Measurements from ENCODE around the gene NPAS3.

Gene NPAS3

GRCh38 chr14:33315721-33316120 lies 377.0 kb downstream of the NPAS3 start:
- Mint-ChIP-seq H3K36me3 (no peaks in the 10 kb centered on the region), H3K4me3 (no peak overlapping the region), H3K9me3 (no peaks in the 10 kb centered on the region), H3K27ac (no peak overlapping the region), H3K4me1 (no peaks in the 10 kb centered on the region), H3K27me3 (no peaks in the 10 kb centered on the region)
- DNase-seq = no peak
- ATAC-seq (replicated peaks) = no peak

DNA sequence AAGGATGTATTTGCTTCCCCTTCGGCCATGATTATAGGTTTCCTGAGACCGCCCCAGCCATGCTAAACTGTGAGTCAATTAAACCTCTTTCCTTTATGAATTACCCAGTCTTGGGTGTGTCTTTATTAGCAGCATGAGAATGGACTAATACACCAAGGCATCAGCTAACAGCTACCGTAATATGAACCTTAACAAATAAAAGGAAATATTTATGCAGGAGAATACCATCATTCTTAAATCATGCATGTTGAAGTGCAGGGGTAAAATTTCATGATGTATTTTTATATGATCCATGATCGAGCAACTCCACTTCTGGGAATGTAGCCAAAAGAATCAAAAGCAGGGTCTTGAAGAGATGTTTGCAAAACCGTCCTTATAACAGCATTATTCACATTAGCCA lies 379.0 kb downstream of the NPAS3 start:
- Mint-ChIP-seq H3K9me3 (no peaks in the 10 kb centered on the region), H3K36me3 (no peaks in the 10 kb centered on the region), H3K27ac (no peak overlapping the region), H3K4me1 (no peaks in the 10 kb centered on the region), H3K27me3 (no peaks in the 10 kb centered on the region), H3K4me3 (no peak overlapping the region)
- DNase-seq (no peak), ATAC-seq (replicated peaks) (no peak)

GRCh38 chr14:33323979-33324378 lies 385.3 kb downstream of the NPAS3 start:
- ATAC-seq (replicated peaks) (no peak), DNase-seq (no peak)
- H3K36me3 Mint-ChIP-seq = no peaks in the 10 kb centered on the region
- no peaks in the 10 kb centered on the region for H3K9me3 Mint-ChIP-seq
- no peaks in the 10 kb centered on the region for H3K27me3 Mint-ChIP-seq
- H3K4me1 Mint-ChIP-seq = no peaks in the 10 kb centered on the region
- no peak overlapping the region for H3K4me3 Mint-ChIP-seq
- no peak overlapping the region for H3K27ac Mint-ChIP-seq

DNA sequence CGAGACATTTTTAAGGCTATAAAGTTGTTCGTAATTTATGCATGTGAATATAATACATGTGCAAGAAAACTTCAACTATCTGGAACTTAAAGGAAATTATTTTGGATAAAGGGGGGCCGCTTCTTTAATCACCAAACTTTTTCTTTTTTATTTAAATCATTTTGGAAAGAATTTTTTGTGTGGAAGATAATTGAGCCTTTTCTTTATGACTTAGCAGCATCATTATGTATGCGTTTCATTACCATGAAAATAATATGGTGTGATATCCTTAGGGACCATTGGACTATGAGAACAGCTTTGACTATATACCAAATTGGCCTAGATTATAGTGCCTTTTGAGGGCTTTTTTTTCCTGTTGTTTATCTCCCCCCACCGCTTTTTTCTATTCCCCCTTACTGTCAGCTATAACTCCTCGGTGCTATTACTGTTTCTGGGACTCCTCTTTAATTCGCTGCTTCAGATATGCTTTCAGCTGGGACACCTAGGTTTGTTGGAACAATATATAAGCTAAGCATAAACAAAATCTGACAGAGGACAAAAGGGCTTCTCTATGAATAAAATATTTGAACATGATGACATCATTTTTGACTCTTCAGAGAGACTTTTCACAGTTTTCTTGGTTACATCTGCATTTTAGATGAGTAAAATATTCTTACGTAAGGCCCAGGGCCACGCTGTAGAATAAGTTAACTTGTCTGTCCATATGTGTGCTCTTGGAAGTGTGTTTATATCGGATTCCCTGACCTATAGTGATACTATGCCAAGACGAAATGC lies 392.7 kb downstream of the NPAS3 start:
- no peaks in the 10 kb centered on the region for H3K27me3 Mint-ChIP-seq
- H3K36me3 Mint-ChIP-seq = no peaks in the 10 kb centered on the region
- peaks cover 1 to 4% of the 10 kb centered on the region in 2 donors for H3K9me3 Mint-ChIP-seq
- no peak overlapping the region for H3K27ac Mint-ChIP-seq
- H3K4me1 Mint-ChIP-seq = no peaks in the 10 kb centered on the region
- ATAC-seq (replicated peaks) (no peak), DNase-seq (no peak)
- H3K4me3 Mint-ChIP-seq = no peak overlapping the region

DNA sequence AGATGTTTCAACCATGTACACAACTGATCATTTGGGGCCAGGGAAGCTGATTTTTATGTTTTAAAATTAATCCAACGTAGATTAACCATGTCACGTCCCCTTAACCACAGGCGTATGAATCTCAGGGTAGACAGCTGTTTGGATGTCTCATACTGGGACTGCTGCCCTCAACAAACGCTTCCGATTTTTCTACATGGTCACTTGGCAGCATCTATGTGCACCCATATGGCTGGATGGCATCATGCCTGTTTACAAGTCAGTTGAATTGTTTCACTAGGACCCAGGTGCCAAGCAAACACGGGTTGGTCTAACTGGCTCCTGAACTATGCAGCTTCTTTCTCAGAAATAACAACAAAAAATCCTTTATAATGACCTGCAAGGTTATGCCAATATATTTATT lies 393.8 kb downstream of the NPAS3 start:
- no peak for ATAC-seq (replicated peaks)
- DNase-seq = no peak
- no peaks in the 10 kb centered on the region for H3K4me1 Mint-ChIP-seq
- H3K27me3 Mint-ChIP-seq = no peaks in the 10 kb centered on the region
- peaks cover 6 to 10% of the 10 kb centered on the region in 2 donors for H3K9me3 Mint-ChIP-seq
- no peak overlapping the region for H3K4me3 Mint-ChIP-seq
- no peaks in the 10 kb centered on the region for H3K36me3 Mint-ChIP-seq
- no peak overlapping the region for H3K27ac Mint-ChIP-seq

- Mint-ChIP-seq H3K4me3 (no peak overlapping the region), H3K36me3 (no peaks in the 10 kb centered on the region), H3K27ac (no peak overlapping the region), H3K4me1 (no peaks in the 10 kb centered on the region), H3K9me3 (peaks cover 6 to 10% of the 10 kb centered on the region in 2 donors), H3K27me3 (no peaks in the 10 kb centered on the region)
- DNase-seq (no peak), ATAC-seq (replicated peaks) (no peak)
These were observed 396.7 kb downstream of the NPAS3 start for GRCh38 chr14:33335366-33335765.

- DNase-seq = no peak
- Mint-ChIP-seq H3K9me3 (no peaks in the 10 kb centered on the region), H3K36me3 (no peaks in the 10 kb centered on the region), H3K27ac (no peak overlapping the region), H3K4me3 (no peak overlapping the region), H3K27me3 (no peaks in the 10 kb centered on the region), H3K4me1 (no peaks in the 10 kb centered on the region)
- no peak for ATAC-seq (replicated peaks)
These were observed 403.8 kb downstream of the NPAS3 start for GRCh38 chr14:33342299-33342974.

GRCh38 chr14:33343016-33343415 lies 404.3 kb downstream of the NPAS3 start:
- ATAC-seq (replicated peaks) = no peak

DNA sequence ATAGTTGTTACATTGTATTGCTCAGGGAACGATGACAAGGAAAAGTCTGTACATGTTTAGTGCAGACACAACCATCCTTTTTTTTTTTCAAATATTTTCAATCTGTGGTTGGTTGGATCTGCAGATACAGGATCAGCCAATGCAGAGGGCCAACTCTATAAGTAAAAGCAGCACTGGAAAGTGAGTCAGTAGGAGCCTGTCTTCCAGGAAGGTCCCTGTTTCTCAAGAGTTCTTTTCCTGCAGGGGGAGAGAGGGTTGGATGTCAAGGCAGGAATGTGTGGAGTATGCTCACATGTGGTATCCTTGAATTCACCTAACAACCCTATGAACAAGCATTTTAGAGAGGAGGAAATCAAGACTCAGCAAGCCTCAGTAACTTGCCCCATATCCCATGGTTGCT lies 409.1 kb downstream of the NPAS3 start:
- Mint-ChIP-seq H3K4me3 (no peak overlapping the region), H3K9me3 (no peaks in the 10 kb centered on the region), H3K27me3 (no peaks in the 10 kb centered on the region), H3K36me3 (no peaks in the 10 kb centered on the region), H3K27ac (no peak overlapping the region), H3K4me1 (no peaks in the 10 kb centered on the region)
- ATAC-seq (replicated peaks) (no peak), DNase-seq (no peak)

More at GRCh38 chr14:33343016-33343415, 404.3 kb downstream of the NPAS3 start:
- H3K36me3 Mint-ChIP-seq = no peaks in the 10 kb centered on the region
- no peaks in the 10 kb centered on the region for H3K9me3 Mint-ChIP-seq
- H3K27ac Mint-ChIP-seq = no peak overlapping the region
- no peaks in the 10 kb centered on the region for H3K27me3 Mint-ChIP-seq
- no peaks in the 10 kb centered on the region for H3K4me1 Mint-ChIP-seq
- DNase-seq = no peak
- no peak overlapping the region for H3K4me3 Mint-ChIP-seq

DNA sequence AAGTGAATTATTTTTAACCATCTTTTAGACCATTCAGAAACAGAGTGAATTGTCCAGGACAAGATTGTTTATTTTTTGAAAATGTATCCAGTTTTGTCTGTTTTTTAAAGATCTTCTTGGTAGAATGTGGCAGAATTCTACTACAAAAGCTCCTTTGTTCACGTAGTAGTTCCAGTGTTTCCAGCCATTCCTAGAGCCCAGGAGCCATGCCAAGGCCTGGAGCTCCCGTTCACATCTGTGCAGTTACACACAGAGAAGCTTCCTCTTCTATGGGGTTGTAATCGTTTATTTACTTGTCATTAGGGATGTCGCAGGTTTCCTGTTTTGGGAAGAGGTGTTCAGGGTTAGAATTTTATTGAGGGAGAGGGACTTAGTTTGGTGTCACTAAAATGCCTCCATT lies 409.8 kb downstream of the NPAS3 start:
- no peaks in the 10 kb centered on the region for H3K4me1 Mint-ChIP-seq
- H3K36me3 Mint-ChIP-seq = no peaks in the 10 kb centered on the region
- no peaks in the 10 kb centered on the region for H3K9me3 Mint-ChIP-seq
- H3K4me3 Mint-ChIP-seq = no peak overlapping the region
- no peak overlapping the region for H3K27ac Mint-ChIP-seq
- no peaks in the 10 kb centered on the region for H3K27me3 Mint-ChIP-seq
- DNase-seq (no peak), ATAC-seq (replicated peaks) (no peak)

GRCh38 chr14:33349871-33350270 lies 411.2 kb downstream of the NPAS3 start:
- Mint-ChIP-seq H3K27me3 (no peaks in the 10 kb centered on the region), H3K4me1 (no peaks in the 10 kb centered on the region)

DNA sequence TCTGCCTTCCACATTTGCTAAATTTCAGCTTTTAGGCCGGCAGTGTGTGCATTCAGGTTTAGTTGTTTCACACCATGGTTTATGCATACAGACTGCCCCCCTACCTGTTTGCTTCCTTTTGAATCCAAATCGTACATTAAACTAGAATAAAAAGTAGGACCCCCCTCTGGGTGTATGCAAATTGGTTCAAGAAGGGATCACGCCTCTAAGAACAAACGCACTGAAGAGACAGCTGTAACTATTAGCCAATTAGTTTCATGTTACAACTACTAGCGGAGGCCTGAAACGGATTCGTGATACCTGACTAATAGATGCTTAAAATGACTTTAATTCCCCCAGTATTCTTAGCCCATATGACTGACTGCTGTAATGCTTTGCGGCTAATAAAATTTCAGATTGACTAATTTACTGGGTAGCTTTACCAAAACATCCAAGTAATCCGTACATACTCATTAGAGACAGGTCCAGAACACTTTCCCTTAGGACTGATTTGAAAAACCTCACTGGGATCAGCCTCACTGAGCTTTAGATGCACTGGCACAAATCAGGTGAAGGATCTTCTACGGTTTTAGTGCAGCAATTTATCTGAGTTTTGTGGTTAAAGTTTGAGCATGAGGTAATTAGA lies 411.8 kb downstream of the NPAS3 start:
- H3K27ac Mint-ChIP-seq = no peak overlapping the region
- no peaks in the 10 kb centered on the region for H3K4me1 Mint-ChIP-seq
- ATAC-seq (replicated peaks) = no peak
- H3K9me3 Mint-ChIP-seq = peaks cover 0 to 2% of the 10 kb centered on the region in 2 donors
- H3K36me3 Mint-ChIP-seq = no peaks in the 10 kb centered on the region
- no peaks in the 10 kb centered on the region for H3K27me3 Mint-ChIP-seq
- H3K4me3 Mint-ChIP-seq = no peak overlapping the region
- no peak for DNase-seq

More at GRCh38 chr14:33349871-33350270, 411.2 kb downstream of the NPAS3 start:
- no peak for DNase-seq
- H3K4me3 Mint-ChIP-seq = no peak overlapping the region
- no peaks in the 10 kb centered on the region for H3K36me3 Mint-ChIP-seq
- H3K9me3 Mint-ChIP-seq = peaks cover 0 to 2% of the 10 kb centered on the region in 2 donors
- no peak overlapping the region for H3K27ac Mint-ChIP-seq
- ATAC-seq (replicated peaks) = no peak

DNA sequence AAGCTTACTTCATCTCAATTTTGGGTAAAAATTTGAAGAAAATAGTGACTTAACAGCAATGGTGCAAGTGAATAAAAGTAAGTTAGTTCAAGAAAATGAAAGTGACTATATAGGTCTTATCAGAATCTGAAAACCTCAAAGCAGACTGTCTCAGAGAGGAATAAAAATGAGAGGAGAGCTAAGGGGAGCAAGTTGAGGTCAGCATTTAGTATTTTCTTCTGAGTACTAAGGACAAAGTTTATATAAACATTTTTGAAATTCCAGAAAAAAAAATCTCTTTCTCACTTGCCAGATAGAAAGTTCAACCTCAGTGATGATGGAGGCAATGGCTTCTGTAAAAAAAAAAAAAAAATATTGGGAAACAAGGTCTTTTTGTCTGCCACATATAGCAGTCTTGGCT lies 414.1 kb downstream of the NPAS3 start:
- no peak overlapping the region for H3K27ac Mint-ChIP-seq
- DNase-seq (no peak), ATAC-seq (replicated peaks) (no peak)
- no peak overlapping the region for H3K4me3 Mint-ChIP-seq
- no peaks in the 10 kb centered on the region for H3K36me3 Mint-ChIP-seq
- H3K27me3 Mint-ChIP-seq = no peaks in the 10 kb centered on the region
- H3K9me3 Mint-ChIP-seq = peaks cover 0 to 6% of the 10 kb centered on the region in 2 donors
- H3K4me1 Mint-ChIP-seq = no peaks in the 10 kb centered on the region

DNA sequence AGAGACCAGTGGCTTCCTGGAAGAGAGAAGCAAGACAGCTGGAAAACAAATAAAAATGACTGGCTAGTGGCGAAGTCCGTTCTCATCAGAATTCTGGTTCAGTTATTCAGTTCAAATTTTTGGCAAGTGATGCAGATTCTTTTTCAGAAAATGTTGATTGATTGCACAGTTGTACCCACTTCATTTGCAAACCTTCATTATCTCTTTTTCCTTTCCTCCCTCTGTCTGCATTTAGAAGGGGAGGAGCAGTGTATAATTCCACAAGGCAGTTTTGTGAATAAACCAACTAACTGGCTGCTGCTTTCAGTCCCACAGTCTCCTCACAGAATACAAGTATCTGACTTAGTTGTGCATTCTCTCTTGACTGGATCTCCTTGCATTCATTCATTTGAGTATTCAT lies 417.5 kb downstream of the NPAS3 start:
- no peak for DNase-seq

More for the DNA sequence above, 417.5 kb downstream of the NPAS3 start:
- Mint-ChIP-seq H3K4me1 (no peaks in the 10 kb centered on the region), H3K27me3 (no peaks in the 10 kb centered on the region), H3K27ac (no peak overlapping the region), H3K9me3 (peaks cover 0 to 6% of the 10 kb centered on the region in 2 donors), H3K36me3 (no peaks in the 10 kb centered on the region), H3K4me3 (no peak overlapping the region)
- ATAC-seq (replicated peaks) = no peak
